Thymus (tissue), 11 donors: ENCODE data around the gene RBM46. TPM values are rescaled to one million over a fixed set of nuclear protein-coding genes. Genes with fewer than 3 reads are reported as not detected.
"Not testable (repeated sequence)": the region's sequence is repeated elsewhere in the genome, so short reads cannot be mapped to it uniquely, and the experiment has no call there.

Source experiments
- DNase-seq, 9 donors: peaks; one replicate each; pipeline ENCODE4 v3.0.0-alpha.2; 2013; ENCODE audit warnings: low spot score in 9 of 9, low read depth in 6 of 9, missing footprints in 1 of 9
- H3K27ac ChIP-seq, 2 donors: one replicate each; pipeline ENCODE4 v1.5.1; 2013; ENCODE audit warnings: control low read depth in 1 of 2, low read depth in 1 of 2, low read length in 1 of 2, mild to moderate bottlenecking in 1 of 2, moderate library complexity in 1 of 2
- H3K27me3 ChIP-seq, 2 donors: one replicate each; pipeline ENCODE4 v1.5.1; 2013; ENCODE audit warnings: low read length in 1 of 2; ENCODE audit not compliant: control insufficient read depth in 2 of 2, insufficient read depth in 1 of 2
- H3K36me3 ChIP-seq, 2 donors: one replicate each; pipeline ENCODE4 v1.5.1; 2013; ENCODE audit warnings: low read length in 1 of 2, mild to moderate bottlenecking in 1 of 2, moderate library complexity in 1 of 2; ENCODE audit not compliant: control insufficient read depth in 2 of 2, insufficient read depth in 2 of 2
- H3K4me1 ChIP-seq, 2 donors: one replicate each; pipeline ENCODE4 v1.5.1; 2013; ENCODE audit warnings: low read length in 2 of 2; ENCODE audit not compliant: control insufficient read depth in 2 of 2, insufficient read depth in 2 of 2
- H3K4me3 ChIP-seq, 2 donors: one replicate each; pipeline ENCODE4 v1.5.1; 2013; ENCODE audit warnings: low read length in 2 of 2, control low read depth in 1 of 2, mild to moderate bottlenecking in 1 of 2
- H3K9me3 ChIP-seq, 2 donors: one replicate each; pipeline ENCODE4 v1.5.1; 2013; ENCODE audit warnings: low read length in 1 of 2, mild to moderate bottlenecking in 1 of 2; ENCODE audit not compliant: control insufficient read depth in 2 of 2, insufficient read depth in 1 of 2
- WGBS: extraction: QIAGEN DNeasy Blood & Tissue Kit; methylation state at CpG from one replicate; pipeline ENCODE4 v1.1.7; 2013; 5-methylcytosine and 5-hydroxymethylcytosine counted together
- polyA plus RNA-seq: library from polyadenylated mRNA; stranded (reverse); fragments of 200-250 nt; gene quantifications from one replicate; pipeline ENCODE4 v1.2.3, GENCODE V29; 2013
- total RNA-seq: library from RNA; stranded (reverse); fragments of 120-200 nt; gene quantifications from one replicate; pipeline ENCODE4 v1.2.4, GENCODE V29; 2013
- donor health status: healthy.

The RBM46 gene
- total and polyA plus RNA-seq, 2 donors = 0.09 to 0.16 TPM

GRCh38 chr4:154868414-154869194 is 87.5 kb downstream of the RBM46 start:
- H3K4me3 ChIP-seq = no peak overlapping the region
- H3K36me3 ChIP-seq = no peaks in the 10 kb centered on the region
- WGBS = 63% methylated on average over 7 of the region's 7 CpGs
- H3K4me1 ChIP-seq = no peaks in the 10 kb centered on the region
- no peak for DNase-seq
- no peaks in the 10 kb centered on the region for H3K27me3 ChIP-seq
- no peak overlapping the region for H3K27ac ChIP-seq
- no peaks in the 10 kb centered on the region for H3K9me3 ChIP-seq

- no peak overlapping the region for H3K27ac ChIP-seq
- no peak overlapping the region for H3K4me3 ChIP-seq
- no peaks in the 10 kb centered on the region for H3K4me1 ChIP-seq
- no peaks in the 10 kb centered on the region for H3K9me3 ChIP-seq
- H3K27me3 ChIP-seq = no peaks in the 10 kb centered on the region
- 95% methylated on average over 3 of the region's 3 CpGs for WGBS
- no peak for DNase-seq
- H3K36me3 ChIP-seq = no peaks in the 10 kb centered on the region
Measured at GRCh38 chr4:154869301-154869700, 88.2 kb downstream of the RBM46 start.

- no peak overlapping the region for H3K4me3 ChIP-seq
- H3K27ac ChIP-seq = no peak overlapping the region
- no peaks in the 10 kb centered on the region for H3K27me3 ChIP-seq
- DNase-seq = no peak
- H3K9me3 ChIP-seq = peaks cover 0 to under 1% of the 10 kb centered on the region in 2 donors
- H3K36me3 ChIP-seq = no peaks in the 10 kb centered on the region
- H3K4me1 ChIP-seq = no peaks in the 10 kb centered on the region
Measured at GRCh38 chr4:154872198-154872597, 91.1 kb downstream of the RBM46 start.

DNA sequence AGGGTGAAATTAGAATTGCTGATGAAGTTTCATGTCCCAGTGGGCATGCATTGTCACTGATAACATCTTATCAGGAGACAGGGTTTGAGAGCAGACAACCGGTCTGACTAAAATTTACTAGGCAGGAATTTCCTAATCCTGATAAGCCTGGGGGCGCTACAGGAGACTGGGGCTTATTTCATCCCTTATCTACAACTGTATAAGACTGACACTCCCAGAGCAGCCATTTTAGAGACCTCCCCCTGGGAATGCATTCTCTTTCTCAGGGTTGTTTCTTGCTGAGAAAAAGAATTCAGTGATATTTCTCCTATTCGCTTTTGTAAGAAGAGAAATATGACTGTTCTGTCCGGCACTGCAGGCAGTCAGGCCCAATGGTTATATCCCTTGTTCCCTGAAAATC is 93.0 kb downstream of the RBM46 start:
- 86% methylated on average over 4 of the region's 4 CpGs for WGBS
- not testable (repeated sequence) for H3K27me3 ChIP-seq, H3K4me1 ChIP-seq, H3K9me3 ChIP-seq, H3K36me3 ChIP-seq, H3K4me3 ChIP-seq, DNase-seq, H3K27ac ChIP-seq

GRCh38 chr4:154877110-154877760 is 96.2 kb downstream of the RBM46 start:
- DNase-seq = no peak
- Histone ChIP-seq H3K36me3 (no peaks in the 10 kb centered on the region), H3K4me3 (no peak overlapping the region), H3K4me1 (no peaks in the 10 kb centered on the region), H3K9me3 (peaks cover 0 to 5% of the 10 kb centered on the region in 2 donors), H3K27ac (no peak overlapping the region), H3K27me3 (no peaks in the 10 kb centered on the region)
- 67% methylated on average over 8 of the region's 8 CpGs for WGBS

Other genes starting within 250 kb of the RBM46 start
- gene PLRG1, start 230.9 kb upstream of the RBM46 start, total RNA-seq = 71.9 TPM
- gene PLRG1, start 230.9 kb upstream of the RBM46 start, polyA plus RNA-seq = 64.6 TPM
- 1.1 TPM for gene FGB, start 218.3 kb upstream of the RBM46 start, total RNA-seq
- 1.3 TPM for gene FGB, start 218.3 kb upstream of the RBM46 start, polyA plus RNA-seq
- gene FGA, start 190.5 kb upstream of the RBM46 start, total RNA-seq = 0.33 TPM
- 0.37 TPM for gene FGA, start 190.5 kb upstream of the RBM46 start, polyA plus RNA-seq
- gene FGG, start 168.6 kb upstream of the RBM46 start, total RNA-seq = 0.94 TPM
- 1.2 TPM for gene FGG, start 168.6 kb upstream of the RBM46 start, polyA plus RNA-seq
- 0.09 TPM for gene LRAT, start 37.3 kb upstream of the RBM46 start, total RNA-seq
- 0.25 TPM for gene LRAT, start 37.3 kb upstream of the RBM46 start, polyA plus RNA-seq